ENCODE results near the gene ZNF598.
"Not testable (repeated sequence)": the region's sequence is repeated elsewhere in the genome, so short reads cannot be mapped to it uniquely, and the experiment has no call there.

ZNF598 gene

GRCh38 chr16:1957434-1958142 lies 52.0 kb downstream of the ZNF598 start:
- DNase-seq: not testable (repeated sequence)

DNA sequence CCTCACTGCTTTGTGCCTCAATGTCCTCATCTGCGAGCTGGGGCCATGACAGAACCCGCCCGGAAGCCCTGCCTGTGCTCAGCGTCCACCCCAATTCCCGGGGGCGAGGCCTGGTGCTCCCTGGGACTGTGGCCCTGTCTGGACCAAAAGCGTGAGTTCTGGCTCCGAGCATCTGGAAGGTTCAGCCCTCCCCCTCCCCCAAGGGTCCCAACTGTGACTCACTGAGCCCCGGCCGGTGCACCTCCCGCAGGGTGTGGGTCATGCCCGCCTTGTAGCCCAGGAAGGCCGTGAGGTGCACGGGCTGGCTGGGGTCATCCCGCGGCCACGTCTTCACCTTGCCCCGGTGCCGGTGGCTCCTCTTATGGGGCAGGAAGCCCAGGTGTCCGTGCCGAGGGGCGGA lies 55.9 kb downstream of the ZNF598 start:
- DNase-seq: no peak

- no peak for DNase-seq
These were observed 59.1 kb downstream of the ZNF598 start for GRCh38 chr16:1950559-1950958.

DNA sequence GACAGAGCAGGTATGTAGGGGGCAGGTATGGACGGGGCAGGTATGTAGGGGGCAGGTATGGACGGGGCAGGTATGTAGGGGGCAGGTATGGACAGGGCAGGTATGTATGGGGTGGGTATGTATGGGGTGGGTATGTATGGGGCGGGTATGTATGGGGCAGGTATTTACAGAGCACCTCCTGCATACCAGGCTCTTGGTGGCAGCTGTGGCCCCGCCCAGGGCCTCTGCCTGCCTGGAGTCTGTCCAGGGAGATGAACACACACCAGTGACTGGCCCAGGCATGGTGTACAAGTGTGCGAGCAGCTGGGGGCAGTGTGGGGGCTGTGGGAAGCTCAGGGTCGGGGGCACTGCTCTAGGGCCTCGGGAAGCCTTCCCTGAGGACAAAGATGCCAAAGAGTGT lies 59.6 kb downstream of the ZNF598 start:
- no peak for DNase-seq

- DNase-seq: no peak
These were observed 60.1 kb downstream of the ZNF598 start for GRCh38 chr16:1949507-1949906.

Measured in NCI-H526 (cell line).